Stimulated activated CD4-positive, alpha-beta T cell treated with anti-CD3 and anti-CD28 coated beads, TNF-alpha, amount 100 ng/mL, for 1 hour (primary cell): ENCODE measurements around the gene PLSCR4.

Experiments
- DNase-seq, 3 donors: peaks; one replicate each; pipeline ENCODE4 v3.0.0-alpha.2; 2020; ENCODE audit warnings: low read depth in 3 of 3, low spot score in 1 of 3

The PLSCR4 gene

GRCh38 chr3:146163584-146163983 is 87.3 kb downstream of the PLSCR4 start:
- no peak for DNase-seq

- DNase-seq: no peak
These were observed 88.3 kb downstream of the PLSCR4 start for GRCh38 chr3:146162561-146162960.

- DNase-seq: no peak
These were observed 89.3 kb downstream of the PLSCR4 start for GRCh38 chr3:146161663-146162002.

GRCh38 chr3:146160964-146161662 is 89.8 kb downstream of the PLSCR4 start, which contains the start of gene PLOD2:
TSS of gene PLOD2 (minus strand) at chr3:146161184. CDS start at chr3:146160989, 195 bp downstream.
- no peak for DNase-seq

GRCh38 chr3:146160321-146160963 is 90.5 kb downstream of the PLSCR4 start:
- no peak for DNase-seq

GRCh38 chr3:146159616-146160320 is 91.1 kb downstream of the PLSCR4 start:
- DNase-seq: no peak

GRCh38 chr3:146159037-146159436 is 91.9 kb downstream of the PLSCR4 start:
- DNase-seq: no peak

GRCh38 chr3:146157325-146158060 is 93.4 kb downstream of the PLSCR4 start:
- no peak for DNase-seq

- DNase-seq: no peak
These were observed 94.1 kb downstream of the PLSCR4 start for GRCh38 chr3:146156666-146157314.

GRCh38 chr3:146156095-146156494 is 94.8 kb downstream of the PLSCR4 start:
- no peak for DNase-seq

GRCh38 chr3:146154995-146155394 is 95.9 kb downstream of the PLSCR4 start:
- no peak for DNase-seq

- no peak for DNase-seq
These were observed 96.6 kb downstream of the PLSCR4 start for GRCh38 chr3:146154316-146154715.

- DNase-seq: no peak
These were observed 97.5 kb downstream of the PLSCR4 start for GRCh38 chr3:146153429-146153828.

- DNase-seq: no peak
These were observed 98.1 kb downstream of the PLSCR4 start for GRCh38 chr3:146152834-146153233.

GRCh38 chr3:146148468-146148931 is 102.4 kb downstream of the PLSCR4 start:
- DNase-seq: no peak

GRCh38 chr3:146145642-146146041 is 105.3 kb downstream of the PLSCR4 start:
- DNase-seq: no peak

- no peak for DNase-seq
These were observed 108.1 kb downstream of the PLSCR4 start for GRCh38 chr3:146142757-146143156.
